Prostate gland (tissue), 2 donors: ENCODE data around the gene PCSK6. TPM values are rescaled to one million over a fixed set of nuclear protein-coding genes. Genes with fewer than 3 reads are reported as not detected.

Source experiments
- DNase-seq: peaks from one replicate; pipeline ENCODE4 v3.0.0-alpha.2; 2019; ENCODE audit warnings: low spot score
- H3K27ac ChIP-seq, 2 donors: fragments of 200-600 bp; sonication (generic); 2 replicates each; pipeline ENCODE4 v1.5.1; 2017 to 2019
- H3K27me3 ChIP-seq: fragments of 200-600 bp; sonication (generic); replicated peaks from 2 replicates; pipeline ENCODE4 v1.5.1; 2019; ENCODE audit not compliant: insufficient read depth
- H3K36me3 ChIP-seq, 2 donors: fragments of 200-600 bp; sonication (generic); 1 replicate in 1 of 2; 2 replicates in 1 of 2; pipeline versions ENCODE4 v1.5.1 to v1.8.1; 2017 to 2019
- H3K4me1 ChIP-seq: fragments of 200-600 bp; sonication (generic); replicated peaks from 2 replicates; pipeline ENCODE4 v1.5.1; 2019
- H3K4me3 ChIP-seq, 2 donors: fragments of 200-600 bp; sonication (generic); 2 replicates each; pipeline ENCODE4 v1.5.1; 2017 to 2019
- H3K9me3 ChIP-seq: fragments of 200-600 bp; sonication (generic); 2 replicates; pipeline ENCODE4 v1.5.1; 2017
- POLR2A ChIP-seq: fragments of 450-650 bp; IDR thresholded peaks from one replicate; pipeline ENCODE4 v1.6.1; 2016; ENCODE audit warnings: antibody characterized with exemption, mild to moderate bottlenecking
- POLR2AphosphoS5 ChIP-seq: sonication (generic); formaldehyde crosslinking; IDR thresholded peaks from one replicate; pipeline ENCODE4 v1.6.1; 2017; ENCODE audit warnings: antibody characterized with exemption
- WGBS: methylation state at CpG from one replicate; pipeline ENCODE4 v1.1.5; 2018; 5-methylcytosine and 5-hydroxymethylcytosine counted together
- intact Hi-C: fragments of 100-400 bp; cut with DNase I; formaldehyde crosslinking; loops from one replicate; pipeline ENCODE4 v1.14.2; 2022
- total RNA-seq, 2 donors: library from RNA; depleted of rRNA; stranded (reverse); fragments of >200 nt; gene quantifications; one replicate each; pipeline ENCODE4 v1.1.0, GENCODE V29; 2016
- TF ChIP-seq, protein P1 (sequence below), 4 experiments: fragments of 200-600 bp in 2 of 4; fragments of 450-650 bp in 2 of 4; sonication (generic) in 2 of 4; IDR thresholded peaks; 1 replicate in 3 of 4; 2 replicates in 1 of 4; pipeline ENCODE4 v1.5.1; 2016 to 2019; ENCODE audit warnings: antibody characterized with exemption in 4 of 4, mild to moderate bottlenecking in 2 of 4, moderate library complexity in 2 of 4

The PCSK6 gene
- total RNA-seq, 2 donors from 2014 or later: 4.4 to 84.1 TPM

DNA sequence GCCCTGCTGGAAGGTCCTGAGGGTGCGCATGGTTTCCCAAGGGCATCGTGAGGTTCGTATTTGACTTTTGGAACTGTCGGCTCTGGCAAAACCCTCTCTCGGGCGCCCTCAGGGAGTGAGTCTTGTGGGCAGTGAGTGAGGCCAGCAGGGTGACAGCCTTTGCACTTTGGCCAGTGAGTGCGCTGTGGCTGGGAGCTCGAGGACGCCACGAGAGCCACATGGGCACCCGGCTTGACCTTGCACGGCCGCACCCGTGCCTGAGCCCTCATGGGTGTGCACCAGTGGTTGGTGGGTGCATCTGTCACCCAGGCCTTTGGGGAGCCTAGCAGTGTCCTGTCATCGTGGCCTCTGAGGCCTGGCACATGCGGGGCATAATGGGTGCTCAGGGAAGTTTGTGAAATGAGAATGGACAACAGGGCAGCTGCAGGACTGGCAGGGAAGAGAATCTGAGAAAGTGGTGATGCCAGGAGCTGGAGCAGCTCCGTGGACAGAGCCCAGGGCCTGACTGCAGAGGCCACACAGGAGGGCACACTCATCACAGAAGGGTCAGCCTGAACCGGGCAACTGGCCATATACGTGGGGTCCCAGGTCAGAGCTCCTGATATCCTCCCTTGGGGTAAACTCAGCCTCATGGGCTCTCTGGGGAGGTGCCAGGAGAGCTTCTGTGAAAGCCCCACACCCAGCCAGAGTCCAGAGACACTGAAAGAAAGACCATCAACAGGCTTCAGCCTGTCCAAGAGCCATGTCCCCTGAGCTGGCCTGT is 164.1 kb downstream of the PCSK6 start:
- Histone ChIP-seq H3K36me3 (no peaks in the 10 kb centered on the region), H3K27ac (no peak overlapping the region), H3K9me3 (no peaks in the 10 kb centered on the region), H3K27me3 (no peaks in the 10 kb centered on the region), H3K4me3 (no peak overlapping the region), H3K4me1 (no peaks in the 10 kb centered on the region)
- DNase-seq: no peak
- no peak for TF ChIP-seq POLR2A
- intact Hi-C loops: no loop called here
- whole genome bisulfite sequencing: 94% methylated on average over 19 of the region's 19 CpGs

DNA sequence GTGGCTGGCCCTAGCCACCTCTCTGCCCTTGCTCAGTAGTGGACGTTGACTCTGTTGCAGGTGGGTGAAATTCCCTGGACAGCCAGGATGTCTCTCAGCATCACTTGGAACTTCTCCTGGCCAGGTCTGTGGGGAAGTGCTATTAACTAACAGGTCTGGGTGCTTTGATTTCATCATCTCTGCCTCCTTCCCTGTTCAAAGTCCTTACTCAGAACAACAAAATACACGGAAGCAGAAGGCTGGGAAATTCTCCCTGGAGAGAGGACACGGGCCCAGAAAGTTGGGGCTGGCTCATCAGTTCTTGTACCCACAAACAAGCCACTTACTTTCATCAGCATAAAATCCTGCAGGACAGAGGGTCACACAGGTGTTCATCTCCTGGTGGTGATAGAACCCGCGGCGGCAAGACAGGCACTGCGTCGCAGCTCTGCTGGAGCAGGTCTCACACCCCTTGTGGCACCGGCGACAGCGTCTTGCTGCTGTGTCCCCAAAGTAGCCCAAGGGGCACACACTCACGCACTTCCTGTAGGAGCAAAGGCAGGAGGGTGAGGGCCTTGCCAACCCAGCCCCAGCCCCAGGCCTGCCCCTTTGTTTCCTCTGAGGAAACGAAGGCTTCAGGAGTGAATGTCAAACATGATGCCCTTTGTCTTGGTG is 164.9 kb downstream of the PCSK6 start:
- H3K9me3 ChIP-seq: no peaks in the 10 kb centered on the region
- intact Hi-C loops: no loop called here
- H3K4me3 ChIP-seq: no peak overlapping the region
- H3K27me3 ChIP-seq: no peaks in the 10 kb centered on the region
- no peak overlapping the region for H3K27ac ChIP-seq
- TF ChIP-seq POLR2A (no peak), POLR2AphosphoS5 (no peak)
- TF ChIP-seq, protein P1, sequence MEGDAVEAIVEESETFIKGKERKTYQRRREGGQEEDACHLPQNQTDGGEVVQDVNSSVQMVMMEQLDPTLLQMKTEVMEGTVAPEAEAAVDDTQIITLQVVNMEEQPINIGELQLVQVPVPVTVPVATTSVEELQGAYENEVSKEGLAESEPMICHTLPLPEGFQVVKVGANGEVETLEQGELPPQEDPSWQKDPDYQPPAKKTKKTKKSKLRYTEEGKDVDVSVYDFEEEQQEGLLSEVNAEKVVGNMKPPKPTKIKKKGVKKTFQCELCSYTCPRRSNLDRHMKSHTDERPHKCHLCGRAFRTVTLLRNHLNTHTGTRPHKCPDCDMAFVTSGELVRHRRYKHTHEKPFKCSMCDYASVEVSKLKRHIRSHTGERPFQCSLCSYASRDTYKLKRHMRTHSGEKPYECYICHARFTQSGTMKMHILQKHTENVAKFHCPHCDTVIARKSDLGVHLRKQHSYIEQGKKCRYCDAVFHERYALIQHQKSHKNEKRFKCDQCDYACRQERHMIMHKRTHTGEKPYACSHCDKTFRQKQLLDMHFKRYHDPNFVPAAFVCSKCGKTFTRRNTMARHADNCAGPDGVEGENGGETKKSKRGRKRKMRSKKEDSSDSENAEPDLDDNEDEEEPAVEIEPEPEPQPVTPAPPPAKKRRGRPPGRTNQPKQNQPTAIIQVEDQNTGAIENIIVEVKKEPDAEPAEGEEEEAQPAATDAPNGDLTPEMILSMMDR (IDR thresholded peaks at IDR 0.05): no peak
- no peaks in the 10 kb centered on the region for H3K4me1 ChIP-seq
- no peak for DNase-seq
- 85% methylated on average over 13 of the region's 13 CpGs for WGBS
- no peaks in the 10 kb centered on the region for H3K36me3 ChIP-seq

DNA sequence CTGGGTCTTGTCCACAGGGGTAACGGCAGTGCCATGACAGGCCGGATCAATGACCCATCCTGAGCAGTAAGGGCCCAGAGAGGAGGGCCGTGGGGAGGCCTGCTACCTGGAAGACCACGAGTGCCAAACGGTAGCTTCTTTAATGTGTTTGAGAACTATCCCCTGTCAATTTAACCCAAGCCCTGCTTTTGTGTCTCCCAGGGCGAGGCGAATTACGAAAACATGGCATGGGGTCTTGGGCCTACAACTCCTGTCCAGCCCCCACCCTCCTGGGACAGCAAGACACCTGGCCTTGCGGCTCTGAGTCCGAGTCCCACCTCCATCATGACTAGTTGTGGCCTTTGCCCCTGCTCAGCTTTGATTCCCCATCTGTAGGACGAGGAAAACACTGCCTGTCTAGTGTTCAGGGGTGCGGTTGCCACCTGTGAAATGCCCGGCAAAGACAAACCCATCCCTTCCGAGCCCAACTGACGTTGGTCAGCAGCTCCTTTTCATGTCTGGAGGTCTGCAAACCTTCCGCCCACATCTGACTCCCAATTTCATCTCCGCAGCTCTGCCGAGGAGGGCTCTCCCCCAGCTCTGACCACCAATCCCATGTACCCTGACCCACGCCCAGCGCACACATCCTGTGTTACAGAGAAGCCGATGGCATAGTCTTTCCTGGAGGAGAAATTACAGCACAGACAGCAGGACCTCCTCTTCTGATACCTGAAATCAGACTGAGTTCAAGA is 165.5 kb downstream of the PCSK6 start:
- DNase-seq: no peak
- Histone ChIP-seq H3K27ac (no peak overlapping the region), H3K9me3 (no peaks in the 10 kb centered on the region), H3K4me1 (no peaks in the 10 kb centered on the region), H3K4me3 (no peak overlapping the region), H3K27me3 (no peaks in the 10 kb centered on the region), H3K36me3 (no peaks in the 10 kb centered on the region)
- intact Hi-C loops: no loop called here
- WGBS: 91% methylated on average over 21 of the region's 21 CpGs
- TF ChIP-seq, protein P1 (IDR thresholded peaks at IDR 0.05): no peak
- no peak for TF ChIP-seq POLR2A
- no peak for TF ChIP-seq POLR2AphosphoS5

DNA sequence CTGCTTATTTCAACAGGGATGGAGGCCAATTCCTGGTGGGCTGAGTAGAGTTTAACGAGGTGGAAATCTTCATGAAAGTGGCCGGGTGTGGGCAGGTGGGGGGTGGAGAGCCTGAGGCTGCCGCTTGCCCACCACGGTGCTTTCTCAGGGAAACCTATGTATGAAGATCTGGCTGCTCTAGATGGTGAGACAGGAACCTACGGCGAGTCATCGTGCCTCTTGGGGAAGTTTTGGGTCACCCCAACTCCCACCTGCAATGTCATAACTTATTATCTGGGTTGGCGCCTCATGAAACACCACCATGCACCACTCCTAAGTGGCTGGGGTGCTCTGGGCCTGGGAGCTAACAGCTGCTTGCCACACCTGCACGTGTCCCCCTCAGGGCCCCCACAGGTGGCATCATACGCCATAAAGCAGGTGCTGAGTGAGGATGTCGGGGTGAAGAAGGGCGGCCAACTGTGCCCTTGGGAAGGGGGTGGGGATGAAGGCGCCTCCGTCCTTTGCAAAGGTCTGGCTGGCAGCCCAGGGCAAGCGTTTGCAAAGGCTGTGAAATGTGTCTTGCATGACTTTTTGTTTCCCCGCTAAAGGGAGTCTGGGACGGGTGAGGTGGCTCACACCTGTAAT is 166.5 kb downstream of the PCSK6 start:
- no peak for TF ChIP-seq POLR2AphosphoS5

DNA sequence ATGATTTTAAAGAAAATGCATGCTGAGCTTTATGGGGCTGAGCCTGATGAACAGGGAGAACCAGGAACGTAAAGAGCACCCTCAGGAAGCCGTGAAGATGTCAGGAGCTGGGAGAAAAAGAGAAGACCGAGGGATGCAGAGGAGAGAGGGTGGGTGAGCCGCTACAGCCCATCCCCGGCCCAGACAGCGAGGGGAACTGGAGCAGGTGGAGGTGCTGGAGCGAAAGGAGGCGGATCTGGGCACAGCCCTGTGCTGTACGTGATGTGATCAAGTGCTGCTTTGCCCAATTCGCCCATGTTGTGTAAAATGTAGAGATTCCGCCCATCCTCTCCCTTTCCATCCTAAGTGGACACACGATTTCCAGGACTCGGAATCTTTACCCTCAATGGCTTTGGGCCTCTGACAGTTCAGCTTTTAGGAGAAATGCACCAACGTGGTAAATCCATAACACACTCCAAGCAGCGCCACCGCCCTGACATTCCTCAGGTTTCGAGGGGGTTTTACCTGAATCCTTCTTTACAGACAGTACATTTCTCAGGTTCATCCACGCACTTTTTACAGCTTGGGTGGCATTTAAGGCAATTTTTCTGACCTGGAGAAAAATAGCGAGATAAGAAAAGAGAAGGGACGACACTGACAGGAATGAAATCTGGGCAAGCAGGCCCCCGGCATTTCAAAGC is 167.4 kb downstream of the PCSK6 start:
- Histone ChIP-seq H3K4me1 (no peaks in the 10 kb centered on the region), H3K36me3 (no peaks in the 10 kb centered on the region), H3K27me3 (no peaks in the 10 kb centered on the region), H3K27ac (no peak overlapping the region), H3K9me3 (no peaks in the 10 kb centered on the region), H3K4me3 (no peak overlapping the region)
- intact Hi-C loops: no loop called here
- TF ChIP-seq, protein P1 (IDR thresholded peaks at IDR 0.05): no peak
- no peak for TF ChIP-seq POLR2A
- 87% methylated on average over 21 of the region's 21 CpGs for WGBS
- DNase-seq: no peak

More for the DNA sequence above, 166.5 kb downstream of the PCSK6 start:
- no peaks in the 10 kb centered on the region for H3K36me3 ChIP-seq
- H3K4me1 ChIP-seq: no peaks in the 10 kb centered on the region
- H3K4me3 ChIP-seq: no peak overlapping the region
- no peaks in the 10 kb centered on the region for H3K27me3 ChIP-seq
- no peaks in the 10 kb centered on the region for H3K9me3 ChIP-seq
- DNase-seq: no peak
- WGBS: 89% methylated on average over 17 of the region's 17 CpGs
- intact Hi-C loops: no loop called here
- no peak overlapping the region for H3K27ac ChIP-seq
